GM21786 (cell line): ENCODE measurements around the gene CCDC181.
"Not testable (repeated sequence)": the region's sequence is repeated elsewhere in the genome, so short reads cannot be mapped to it uniquely, and the experiment has no call there.

Source experiments
- ATAC-seq: cut with Tn5 transposase; IDR thresholded peaks from one replicate; pipeline ENCODE4 v1.9.1; 2021; ENCODE audit not compliant: unreplicated experiment

Gene CCDC181

GRCh38 chr1:169427081-169427641 lies at the start of gene CCDC181:
TSS of gene CCDC181 (minus strand) at chr1:169427474. CDS start at chr1:169424927, 2,547 bp downstream.
- peak; percentile 78 for ATAC-seq

GRCh38 chr1:169475806-169476387 lies 48.6 kb upstream of the CCDC181 start:
- no peak for ATAC-seq

GRCh38 chr1:169474302-169474995 lies 47.2 kb upstream of the CCDC181 start:
- ATAC-seq, result no peak

- no peak for ATAC-seq
Observed at GRCh38 chr1:169473347-169473746, 46.1 kb upstream of the CCDC181 start.

GRCh38 chr1:169472738-169473137 lies 45.5 kb upstream of the CCDC181 start:
- no peak for ATAC-seq

- ATAC-seq, result no peak
Observed at GRCh38 chr1:169468982-169469381, 41.7 kb upstream of the CCDC181 start.

- no peak for ATAC-seq
Observed at GRCh38 chr1:169466259-169467230, 39.3 kb upstream of the CCDC181 start.

- ATAC-seq, result no peak
Observed at GRCh38 chr1:169465281-169465680, 38.0 kb upstream of the CCDC181 start.

GRCh38 chr1:169462385-169462784 lies 35.1 kb upstream of the CCDC181 start:
- ATAC-seq, result no peak

- ATAC-seq, result no peak
Observed at GRCh38 chr1:169461390-169462000, 34.2 kb upstream of the CCDC181 start.

GRCh38 chr1:169460191-169460833 lies 33.0 kb upstream of the CCDC181 start:
- no peak for ATAC-seq

GRCh38 chr1:169457443-169457842 lies 30.2 kb upstream of the CCDC181 start:
- ATAC-seq, result no peak

GRCh38 chr1:169456029-169456428 lies 28.8 kb upstream of the CCDC181 start:
- ATAC-seq, result no peak

- no peak for ATAC-seq
Observed at GRCh38 chr1:169452921-169453320, 25.6 kb upstream of the CCDC181 start.

- no peak for ATAC-seq
Observed at GRCh38 chr1:169451218-169451824, 24.0 kb upstream of the CCDC181 start.

- no peak for ATAC-seq
Observed at GRCh38 chr1:169443923-169444322, 16.6 kb upstream of the CCDC181 start.

GRCh38 chr1:169426174-169426705 lies 1.0 kb downstream of the CCDC181 start:
- ATAC-seq, result no peak

GRCh38 chr1:169421309-169421708 lies 6.0 kb downstream of the CCDC181 start:
- no peak for ATAC-seq

- ATAC-seq, result no peak
Observed at GRCh38 chr1:169414952-169415351, 12.3 kb downstream of the CCDC181 start.

GRCh38 chr1:169408340-169408739 lies 18.9 kb downstream of the CCDC181 start:
- not testable (repeated sequence) for ATAC-seq
